ENCODE data around the gene ARHGEF19.
"Not testable (repeated sequence)": the region's sequence is repeated elsewhere in the genome, so short reads cannot be mapped to it uniquely, and the experiment has no call there.

DNA sequence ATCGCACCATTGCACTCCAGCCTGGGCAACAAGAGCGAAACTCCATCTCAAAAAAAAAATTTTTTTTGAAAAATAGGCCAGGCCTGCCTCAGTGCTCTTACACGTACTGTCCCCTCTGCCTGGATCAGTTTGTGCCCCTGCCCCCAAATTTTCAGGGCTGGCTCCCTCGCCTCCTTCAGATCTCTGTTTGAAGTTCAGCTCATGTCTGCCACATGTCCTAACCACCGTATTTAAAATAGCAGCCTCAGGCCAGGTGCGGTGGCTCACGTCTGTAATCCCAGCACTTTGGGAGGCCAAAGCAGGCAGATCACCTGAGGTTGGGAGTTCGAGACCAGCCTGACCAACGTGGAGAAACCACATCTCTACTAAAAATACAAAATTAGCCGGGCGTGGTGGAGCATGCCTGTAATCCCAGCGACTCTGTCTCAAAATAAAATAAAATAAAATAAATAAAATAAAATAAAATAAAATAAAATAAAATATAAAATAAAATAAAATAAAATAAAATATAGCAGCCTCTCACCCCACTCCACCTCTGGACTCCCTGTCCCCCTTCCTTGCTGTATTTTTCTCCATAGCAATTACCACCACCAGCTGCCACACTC lies 48.7 kb downstream of the ARHGEF19 start:
- TF ChIP-seq, protein P1, sequence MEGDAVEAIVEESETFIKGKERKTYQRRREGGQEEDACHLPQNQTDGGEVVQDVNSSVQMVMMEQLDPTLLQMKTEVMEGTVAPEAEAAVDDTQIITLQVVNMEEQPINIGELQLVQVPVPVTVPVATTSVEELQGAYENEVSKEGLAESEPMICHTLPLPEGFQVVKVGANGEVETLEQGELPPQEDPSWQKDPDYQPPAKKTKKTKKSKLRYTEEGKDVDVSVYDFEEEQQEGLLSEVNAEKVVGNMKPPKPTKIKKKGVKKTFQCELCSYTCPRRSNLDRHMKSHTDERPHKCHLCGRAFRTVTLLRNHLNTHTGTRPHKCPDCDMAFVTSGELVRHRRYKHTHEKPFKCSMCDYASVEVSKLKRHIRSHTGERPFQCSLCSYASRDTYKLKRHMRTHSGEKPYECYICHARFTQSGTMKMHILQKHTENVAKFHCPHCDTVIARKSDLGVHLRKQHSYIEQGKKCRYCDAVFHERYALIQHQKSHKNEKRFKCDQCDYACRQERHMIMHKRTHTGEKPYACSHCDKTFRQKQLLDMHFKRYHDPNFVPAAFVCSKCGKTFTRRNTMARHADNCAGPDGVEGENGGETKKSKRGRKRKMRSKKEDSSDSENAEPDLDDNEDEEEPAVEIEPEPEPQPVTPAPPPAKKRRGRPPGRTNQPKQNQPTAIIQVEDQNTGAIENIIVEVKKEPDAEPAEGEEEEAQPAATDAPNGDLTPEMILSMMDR (IDR thresholded peaks at IDR 0.05 in 2 of 3, conservative IDR thresholded peaks at IDR 0.05 in 1 of 3; ENCODE audit: control insufficient read depth in 2 of 3, extremely low read depth in 1 of 3, insufficient read depth in 1 of 3, low read depth in 3 of 3, low read length in 3 of 3) = not testable (repeated sequence)
- not testable (repeated sequence) for TF ChIP-seq POLR2AphosphoS5 (IDR thresholded peaks at IDR 0.05; ENCODE audit: low read length); POLR2AphosphoS2 (IDR thresholded peaks at IDR 0.05; ENCODE audit: low read depth, low read length)

Data from GM12878 (cell line).